Peyer's patch (tissue), 4 donors: ENCODE data around the gene NFASC. TPM values are rescaled to one million over a fixed set of nuclear protein-coding genes. Genes with fewer than 3 reads are reported as not detected.
A peak's percentile ranks its signal among the peaks of the same experiment; 100 is the strongest.

ENCODE experiments used
- DNase-seq, 3 donors: peaks; one replicate each; pipeline ENCODE4 v3.0.0-alpha.2; 2017 to 2019
- H3K27ac ChIP-seq, 4 donors: fragments of 200-600 bp; sonication (generic); one replicate each; pipeline ENCODE4 v1.5.1; 2016 to 2019
- H3K27me3 ChIP-seq, 2 donors: fragments of 200-600 bp; sonication (generic); one replicate each; pipeline ENCODE4 v1.5.1; 2019
- H3K36me3 ChIP-seq, 3 donors: fragments of 200-600 bp; sonication (generic); one replicate each; pipeline ENCODE4 v1.5.1; 2016 to 2019
- H3K4me1 ChIP-seq, 4 donors: fragments of 200-600 bp; sonication (generic); one replicate each; pipeline ENCODE4 v1.5.1; 2016 to 2019
- H3K4me3 ChIP-seq, 4 donors: fragments of 200-600 bp; sonication (generic); 1 replicate in 3 of 4; 2 replicates in 1 of 4; pipeline ENCODE4 v1.5.1; 2016 to 2019; ENCODE audit warnings: mild to moderate bottlenecking in 1 of 4
- H3K9me3 ChIP-seq, 4 donors: fragments of 200-600 bp; sonication (generic); one replicate each; pipeline ENCODE4 v1.5.1; 2016 to 2019; ENCODE audit warnings: mild to moderate bottlenecking in 1 of 4
- CTCF ChIP-seq, 6 experiments: fragments of 450-650 bp in 4 of 6; fragments of 200-600 bp in 2 of 6; sonication (generic) in 1 of 6; IDR thresholded peaks; one replicate each; pipeline ENCODE4 v1.5.1; 2017 to 2019; ENCODE audit warnings: antibody characterized with exemption in 6 of 6, mild to moderate bottlenecking in 3 of 6, moderate library complexity in 1 of 6
- POLR2A ChIP-seq, 2 donors: fragments of 450-650 bp; IDR thresholded peaks; one replicate each; pipeline ENCODE4 v1.5.1; 2017; ENCODE audit warnings: antibody characterized with exemption in 2 of 2, mild to moderate bottlenecking in 2 of 2, moderate library complexity in 2 of 2
- total RNA-seq, 4 donors: library from RNA; depleted of rRNA; stranded (reverse); fragments of >200 nt; gene quantifications; one replicate each; pipeline ENCODE4 v1.1.0, GENCODE V29; 2016

NFASC gene
- total RNA-seq, 4 donors from 2014 or later, result 3.2 to 90.0 (median 13.2) TPM

GRCh38 chr1:204880906-204881305 is 10.2 kb downstream of the NFASC start:
- DNase-seq, result no peak
- peak overlapping the region in 2 of 4 donors; percentile 1 to 2 for H3K27ac ChIP-seq
- no peaks in the 10 kb centered on the region for H3K36me3 ChIP-seq
- H3K4me1 ChIP-seq, result peaks cover 0 to 8% (median 0%) of the 10 kb centered on the region in 4 donors
- no peaks in the 10 kb centered on the region for H3K9me3 ChIP-seq
- no peaks in the 10 kb centered on the region for H3K27me3 ChIP-seq
- TF ChIP-seq CTCF (IDR thresholded peaks at IDR 0.05) (no peak), POLR2A (IDR thresholded peaks at IDR 0.05) (no peak)
- H3K4me3 ChIP-seq, result no peak overlapping the region

GRCh38 chr1:204882479-204882878 is 11.8 kb downstream of the NFASC start:
- Histone ChIP-seq H3K27me3 (no peaks in the 10 kb centered on the region), H3K9me3 (no peaks in the 10 kb centered on the region), H3K36me3 (no peaks in the 10 kb centered on the region), H3K27ac (no peak overlapping the region), H3K4me1 (peaks cover 0 to 8% (median 0%) of the 10 kb centered on the region in 4 donors), H3K4me3 (no peak overlapping the region)
- TF ChIP-seq POLR2A (IDR thresholded peaks at IDR 0.05), result no peak
- no peak for TF ChIP-seq CTCF (IDR thresholded peaks at IDR 0.05)
- DNase-seq, result no peak

- Histone ChIP-seq H3K36me3 (no peaks in the 10 kb centered on the region), H3K4me3 (no peak overlapping the region), H3K27me3 (no peaks in the 10 kb centered on the region), H3K27ac (no peak overlapping the region), H3K9me3 (no peaks in the 10 kb centered on the region), H3K4me1 (peaks cover 0 to 8% (median 0%) of the 10 kb centered on the region in 4 donors)
- TF ChIP-seq CTCF (IDR thresholded peaks at IDR 0.05) (no peak), POLR2A (IDR thresholded peaks at IDR 0.05) (no peak)
- DNase-seq, result no peak
Observed at GRCh38 chr1:204883405-204883804, 12.7 kb downstream of the NFASC start.

GRCh38 chr1:204885288-204885711 is 14.6 kb downstream of the NFASC start:
- peaks cover 0 to 8% (median 0%) of the 10 kb centered on the region in 4 donors for H3K4me1 ChIP-seq
- no peaks in the 10 kb centered on the region for H3K27me3 ChIP-seq
- TF ChIP-seq CTCF (IDR thresholded peaks at IDR 0.05) (no peak), POLR2A (IDR thresholded peaks at IDR 0.05) (no peak)
- no peaks in the 10 kb centered on the region for H3K36me3 ChIP-seq
- H3K27ac ChIP-seq, result peak overlapping the region; percentile 16 to 57 (median 26)
- no peaks in the 10 kb centered on the region for H3K9me3 ChIP-seq
- no peak overlapping the region for H3K4me3 ChIP-seq
- DNase-seq, result peak in 1 of 3 donors; percentile 21

GRCh38 chr1:204885790-204886189 is 15.1 kb downstream of the NFASC start:
- Histone ChIP-seq H3K9me3 (no peaks in the 10 kb centered on the region), H3K27me3 (no peaks in the 10 kb centered on the region), H3K4me3 (no peak overlapping the region), H3K36me3 (no peaks in the 10 kb centered on the region), H3K4me1 (peaks cover 0 to 8% (median 0%) of the 10 kb centered on the region in 4 donors), H3K27ac (peak overlapping the region in 3 of 4 donors; percentile 16 to 57 (median 21))
- no peak for TF ChIP-seq CTCF (IDR thresholded peaks at IDR 0.05)
- no peak for DNase-seq

GRCh38 chr1:204887846-204888245 is 17.2 kb downstream of the NFASC start:
- TF ChIP-seq POLR2A (IDR thresholded peaks at IDR 0.05) (no peak), CTCF (IDR thresholded peaks at IDR 0.05) (no peak)
- H3K27me3 ChIP-seq, result no peaks in the 10 kb centered on the region
- peaks cover 0 to 8% (median 0%) of the 10 kb centered on the region in 4 donors for H3K4me1 ChIP-seq
- no peaks in the 10 kb centered on the region for H3K9me3 ChIP-seq
- DNase-seq, result no peak
- H3K27ac ChIP-seq, result peak overlapping the region in 2 of 4 donors; percentile 26 to 30
- no peaks in the 10 kb centered on the region for H3K36me3 ChIP-seq
- no peak overlapping the region for H3K4me3 ChIP-seq
